Measurements from ENCODE around the gene CCL3.
"Not testable (repeated sequence)": the region's sequence is repeated elsewhere in the genome, so short reads cannot be mapped to it uniquely, and the experiment has no call there.

Gene CCL3

GRCh38 chr17:36127199-36127893 is 37.4 kb upstream of the CCL3 start:
- DNase-seq (ENCODE audit: low read depth): no peak
- TF ChIP-seq CTCF (conservative IDR thresholded peaks at IDR 0.05; ENCODE audit: control insufficient read depth, insufficient read depth, low read depth, low read length): no peak
- H3K4me3 ChIP-seq (ENCODE audit: control insufficient read depth, low read depth, low read length): no peak overlapping the region

- H3K4me3 ChIP-seq (ENCODE audit: control insufficient read depth, low read depth, low read length): no peak overlapping the region
- peak; percentile 8 for DNase-seq (ENCODE audit: low read depth)
- TF ChIP-seq CTCF (conservative IDR thresholded peaks at IDR 0.05; ENCODE audit: control insufficient read depth, insufficient read depth, low read depth, low read length): no peak
These were observed 35.2 kb upstream of the CCL3 start for GRCh38 chr17:36124879-36125824.

GRCh38 chr17:36123431-36123830 is 33.5 kb upstream of the CCL3 start:
- DNase-seq (ENCODE audit: low read depth): no peak
- no peak for TF ChIP-seq CTCF (conservative IDR thresholded peaks at IDR 0.05; ENCODE audit: control insufficient read depth, insufficient read depth, low read depth, low read length)
- no peak overlapping the region for H3K4me3 ChIP-seq (ENCODE audit: control insufficient read depth, low read depth, low read length)

- not testable (repeated sequence) for DNase-seq (ENCODE audit: low read depth); H3K4me3 ChIP-seq (ENCODE audit: control insufficient read depth, low read depth, low read length)
These were observed 31.2 kb upstream of the CCL3 start for GRCh38 chr17:36121099-36121498.

GRCh38 chr17:36120221-36120620 is 30.3 kb upstream of the CCL3 start:
- no peak for DNase-seq (ENCODE audit: low read depth)
- H3K4me3 ChIP-seq (ENCODE audit: control insufficient read depth, low read depth, low read length): no peak overlapping the region
- no peak for TF ChIP-seq CTCF (conservative IDR thresholded peaks at IDR 0.05; ENCODE audit: control insufficient read depth, insufficient read depth, low read depth, low read length)

GRCh38 chr17:36118477-36119353 is 28.8 kb upstream of the CCL3 start:
- no peak overlapping the region for H3K4me3 ChIP-seq (ENCODE audit: control insufficient read depth, low read depth, low read length)
- TF ChIP-seq CTCF (conservative IDR thresholded peaks at IDR 0.05; ENCODE audit: control insufficient read depth, insufficient read depth, low read depth, low read length): no peak
- no peak for DNase-seq (ENCODE audit: low read depth)
